RKO (cell line): Measurements from ENCODE around the gene ALAS1.

Experiments
- DNase-seq: peaks from one replicate; pipeline ENCODE4 v3.0.0-alpha.2; 2016; ENCODE audit warnings: low spot score

Gene ALAS1

DNA sequence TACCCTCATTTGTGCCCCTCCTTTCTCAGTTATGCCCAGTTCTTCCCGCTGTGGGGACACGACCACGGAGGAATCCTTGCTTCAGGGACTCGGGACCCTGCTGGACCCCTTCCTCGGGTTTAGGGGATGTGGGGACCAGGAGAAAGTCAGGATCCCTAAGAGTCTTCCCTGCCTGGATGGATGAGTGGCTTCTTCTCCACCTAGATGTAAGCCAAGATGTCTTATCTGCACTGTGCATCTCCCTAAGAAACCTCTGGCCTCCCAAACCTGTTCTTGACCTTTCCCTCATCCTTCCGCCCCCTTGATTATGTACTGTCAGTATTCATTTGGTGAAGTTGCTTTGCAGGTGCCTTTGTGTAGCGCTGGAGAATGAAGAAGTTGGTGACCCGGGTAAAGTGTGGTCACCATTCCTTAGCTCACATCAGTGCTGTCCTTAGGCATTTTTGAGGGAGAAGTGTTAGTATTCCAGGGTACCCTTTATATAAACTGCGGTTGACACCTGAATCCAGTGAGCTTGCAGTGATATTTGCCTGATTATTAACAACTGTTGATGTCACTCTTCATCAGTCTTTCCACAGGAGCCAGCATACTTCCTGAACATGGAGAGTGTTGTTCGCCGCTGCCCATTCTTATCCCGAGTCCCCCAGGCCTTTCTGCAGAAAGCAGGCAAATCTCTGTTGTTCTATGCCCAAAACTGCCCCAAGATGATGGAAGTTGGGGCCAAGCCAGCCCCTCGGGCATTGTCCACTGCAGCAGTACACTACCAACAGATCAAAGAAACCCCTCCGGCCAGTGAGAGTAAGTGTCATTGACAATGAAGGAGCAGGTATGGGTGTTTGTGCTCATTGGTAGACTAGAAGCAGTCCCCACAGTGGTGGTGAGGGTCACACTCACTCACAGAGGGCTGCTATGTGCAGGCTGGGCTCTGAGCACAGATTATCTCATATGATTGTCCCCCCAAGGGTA is 966 bp downstream of the ALAS1 start:
- no peak for DNase-seq

DNA sequence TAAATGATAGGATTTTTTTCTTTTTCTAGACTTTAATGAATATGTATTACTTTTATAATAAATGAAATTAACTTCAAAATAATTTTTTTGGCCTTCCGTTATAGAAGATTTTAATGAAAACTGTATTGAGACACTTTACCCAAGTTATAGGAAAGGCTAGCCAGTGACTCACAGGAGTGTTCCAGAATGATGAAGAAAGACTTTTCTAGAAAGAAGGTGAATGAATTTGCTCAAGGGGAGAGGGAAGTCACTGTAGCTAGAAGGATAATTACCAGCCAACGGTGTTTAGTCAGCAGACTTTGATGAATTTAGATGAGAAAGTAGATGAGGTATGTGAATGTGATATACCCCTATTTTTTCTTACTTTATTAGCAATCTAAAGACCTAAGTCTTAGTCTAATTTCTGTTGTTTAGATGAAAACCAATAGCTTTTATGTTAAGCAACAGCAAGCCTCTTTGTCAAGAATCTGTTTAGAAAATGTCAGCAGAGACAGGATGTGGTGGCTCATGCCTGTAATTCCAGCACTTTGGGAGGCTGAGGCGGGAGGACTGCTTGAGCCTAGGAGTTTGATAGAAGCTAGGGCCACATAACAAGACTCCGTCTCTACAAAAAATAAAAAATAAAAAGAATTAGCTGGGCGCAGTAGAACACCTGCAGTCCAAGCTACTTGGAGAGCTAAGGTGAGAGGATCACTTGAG is 3.2 kb downstream of the ALAS1 start:
- peak; percentile 21 for DNase-seq

- no peak for DNase-seq
Measured at GRCh38 chr3:52202384-52203077, 4.6 kb downstream of the ALAS1 start.

- no peak for DNase-seq
Measured at GRCh38 chr3:52203701-52204100, 5.7 kb downstream of the ALAS1 start.

DNA sequence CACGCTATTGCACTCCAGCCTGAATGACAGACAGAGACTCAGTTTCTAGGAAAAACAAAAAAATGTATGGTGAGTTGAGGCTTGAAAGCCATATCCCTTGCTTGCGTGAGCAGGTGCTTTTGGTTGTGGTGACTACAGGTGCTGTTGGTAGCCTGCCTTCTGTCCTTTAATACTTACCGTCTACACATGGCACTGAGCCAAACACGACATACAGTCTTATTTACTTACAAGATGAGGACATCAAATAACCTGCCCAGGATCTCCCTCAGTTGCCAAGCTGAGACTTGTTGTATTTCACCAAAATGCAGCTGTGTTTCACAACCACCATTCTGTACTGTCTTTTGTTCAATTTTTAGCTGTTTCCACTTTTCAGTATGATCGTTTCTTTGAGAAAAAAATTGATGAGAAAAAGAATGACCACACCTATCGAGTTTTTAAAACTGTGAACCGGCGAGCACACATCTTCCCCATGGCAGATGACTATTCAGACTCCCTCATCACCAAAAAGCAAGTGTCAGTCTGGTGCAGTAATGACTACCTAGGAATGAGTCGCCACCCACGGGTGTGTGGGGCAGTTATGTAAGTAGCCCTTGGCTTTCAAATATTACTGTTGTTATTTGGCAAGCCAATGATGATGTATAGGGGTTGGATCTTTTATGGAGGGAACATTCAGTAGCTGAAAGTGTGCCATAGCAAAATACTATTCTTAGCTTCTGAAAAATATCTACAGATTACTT is 6.5 kb downstream of the ALAS1 start:
- DNase-seq, result peak; percentile 45

- no peak for DNase-seq
Measured at GRCh38 chr3:52205727-52206372, 7.9 kb downstream of the ALAS1 start.

DNA sequence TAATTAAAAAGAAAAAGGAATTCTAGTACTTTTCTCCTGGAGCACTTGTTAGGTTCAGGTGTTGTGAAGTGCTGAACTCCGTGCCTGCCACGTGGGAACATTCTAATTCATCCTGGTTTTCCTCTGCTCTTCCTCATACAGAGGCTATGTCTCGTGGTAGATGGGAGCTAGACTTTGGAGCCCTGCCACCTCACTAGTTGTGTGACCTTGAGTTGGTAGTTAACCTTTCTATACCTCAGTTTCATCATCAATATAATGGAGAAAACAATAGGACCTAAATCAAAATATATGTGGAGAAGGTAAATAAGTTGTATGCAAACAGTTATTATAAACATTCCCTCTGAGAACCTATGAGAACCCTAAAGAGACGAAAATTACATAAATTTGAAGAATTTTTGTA is 10.6 kb downstream of the ALAS1 start:
- DNase-seq, result no peak

DNA sequence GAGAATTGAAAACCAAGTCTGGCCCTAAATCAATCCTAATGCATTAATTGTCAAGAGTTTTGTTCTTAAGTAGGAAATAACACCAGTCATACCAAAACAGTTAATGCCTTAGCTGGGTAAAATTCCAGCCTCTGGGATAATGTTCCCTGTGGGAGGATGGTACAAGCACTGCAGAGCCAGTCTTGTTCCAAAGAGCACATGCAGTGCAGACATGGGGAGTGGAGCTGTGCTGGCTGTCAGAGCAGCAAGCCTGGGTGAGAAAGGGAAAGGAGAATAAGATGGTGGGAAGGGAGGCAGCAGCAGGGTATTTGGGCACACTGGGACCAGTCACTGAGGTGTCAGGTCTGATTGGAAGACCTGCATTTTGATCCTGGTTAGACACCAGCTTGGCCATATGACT is 12.1 kb downstream of the ALAS1 start:
- no peak for DNase-seq

- no peak for DNase-seq
Measured at GRCh38 chr3:52210550-52211046, 12.6 kb downstream of the ALAS1 start.

DNA sequence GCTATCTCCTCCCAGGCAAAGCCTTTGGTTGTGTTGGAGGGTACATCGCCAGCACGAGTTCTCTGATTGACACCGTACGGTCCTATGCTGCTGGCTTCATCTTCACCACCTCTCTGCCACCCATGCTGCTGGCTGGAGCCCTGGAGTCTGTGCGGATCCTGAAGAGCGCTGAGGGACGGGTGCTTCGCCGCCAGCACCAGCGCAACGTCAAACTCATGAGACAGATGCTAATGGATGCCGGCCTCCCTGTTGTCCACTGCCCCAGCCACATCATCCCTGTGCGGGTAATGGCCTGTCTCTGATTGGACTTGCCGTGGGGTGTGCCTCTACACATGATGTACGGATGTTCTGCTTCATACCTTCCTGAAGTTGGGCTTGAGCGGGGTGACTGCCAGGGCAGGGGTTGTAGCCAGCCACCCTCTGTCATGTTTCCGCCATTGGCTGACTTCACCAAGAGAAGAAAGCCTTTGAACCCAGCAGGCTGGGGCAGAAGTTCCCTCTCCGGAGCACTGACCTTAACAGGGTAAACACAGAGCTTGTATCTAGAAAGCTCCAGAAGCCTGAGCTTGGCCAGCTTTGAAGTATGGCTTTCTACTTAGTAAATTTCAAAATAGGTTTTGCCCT is 13.4 kb downstream of the ALAS1 start:
- no peak for DNase-seq

GRCh38 chr3:52213005-52213404 is 15.0 kb downstream of the ALAS1 start:
- DNase-seq, result no peak

- no peak for DNase-seq
Measured at GRCh38 chr3:52213901-52214300, 15.9 kb downstream of the ALAS1 start.

- no peak for DNase-seq
Measured at GRCh38 chr3:52215351-52215750, 17.4 kb downstream of the ALAS1 start.

DNA sequence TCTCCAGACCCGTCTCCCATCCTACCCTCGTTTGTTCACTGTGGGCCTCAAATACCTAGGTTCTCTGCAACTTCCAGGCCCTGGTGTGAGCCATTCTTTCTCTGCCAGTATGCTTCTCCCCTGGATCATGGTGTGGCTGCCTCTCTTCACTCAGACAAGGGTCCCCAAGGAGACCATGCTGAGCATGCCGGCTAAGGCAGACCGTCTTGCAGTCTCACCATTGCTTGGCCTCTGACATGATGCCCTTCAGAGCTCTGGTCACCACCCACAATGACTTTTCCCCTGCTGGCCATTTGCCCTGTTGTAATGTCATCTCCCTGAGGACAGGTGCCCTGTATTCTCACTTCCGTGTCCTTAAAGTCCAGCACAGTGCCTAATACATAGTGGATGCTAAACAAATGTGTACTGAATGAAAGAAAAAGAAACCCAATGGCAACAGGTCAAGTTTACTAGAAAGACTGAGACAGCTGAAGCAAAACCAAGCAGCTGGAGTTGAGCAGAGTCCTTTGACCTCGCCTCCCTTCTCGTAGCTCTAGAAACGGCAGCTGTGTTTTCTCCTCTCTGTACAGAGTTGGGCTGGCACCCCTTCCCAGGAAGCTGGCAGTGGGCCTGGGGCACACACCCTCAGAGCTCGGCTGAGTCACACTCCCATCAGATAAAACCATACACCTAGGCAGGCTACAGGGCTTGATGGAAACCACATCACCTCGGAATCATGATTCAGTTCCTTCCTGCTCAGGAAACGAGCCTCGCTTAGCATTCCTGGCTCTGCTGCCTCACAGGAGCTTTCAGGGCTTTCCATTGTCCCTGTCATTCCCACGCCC is 18.8 kb downstream of the ALAS1 start:
- no peak for DNase-seq

GRCh38 chr3:52217409-52217805 is 19.4 kb downstream of the ALAS1 start:
- DNase-seq, result no peak

GRCh38 chr3:52218026-52218425 is 20.1 kb downstream of the ALAS1 start:
- no peak for DNase-seq

DNA sequence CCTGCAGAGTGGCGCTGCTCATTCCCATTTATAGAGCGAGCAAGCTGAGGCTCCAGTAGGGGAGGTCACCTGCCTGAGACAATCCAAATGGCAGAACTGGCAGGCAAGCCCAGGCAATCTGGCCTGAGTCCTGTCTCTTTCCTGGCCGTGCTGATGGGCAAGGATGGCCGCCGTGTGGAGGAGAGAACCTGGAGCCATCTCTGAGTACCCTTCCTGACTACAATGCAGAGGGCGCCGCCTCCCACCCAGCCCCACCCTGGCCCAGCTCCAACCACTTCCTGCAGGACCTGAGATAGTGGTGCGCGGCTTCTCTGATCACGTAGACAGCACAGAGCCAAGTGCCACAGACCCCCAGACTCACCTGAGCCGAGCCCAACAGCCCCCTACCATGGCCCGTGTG is 20.5 kb downstream of the ALAS1 start:
- DNase-seq, result no peak

DNA sequence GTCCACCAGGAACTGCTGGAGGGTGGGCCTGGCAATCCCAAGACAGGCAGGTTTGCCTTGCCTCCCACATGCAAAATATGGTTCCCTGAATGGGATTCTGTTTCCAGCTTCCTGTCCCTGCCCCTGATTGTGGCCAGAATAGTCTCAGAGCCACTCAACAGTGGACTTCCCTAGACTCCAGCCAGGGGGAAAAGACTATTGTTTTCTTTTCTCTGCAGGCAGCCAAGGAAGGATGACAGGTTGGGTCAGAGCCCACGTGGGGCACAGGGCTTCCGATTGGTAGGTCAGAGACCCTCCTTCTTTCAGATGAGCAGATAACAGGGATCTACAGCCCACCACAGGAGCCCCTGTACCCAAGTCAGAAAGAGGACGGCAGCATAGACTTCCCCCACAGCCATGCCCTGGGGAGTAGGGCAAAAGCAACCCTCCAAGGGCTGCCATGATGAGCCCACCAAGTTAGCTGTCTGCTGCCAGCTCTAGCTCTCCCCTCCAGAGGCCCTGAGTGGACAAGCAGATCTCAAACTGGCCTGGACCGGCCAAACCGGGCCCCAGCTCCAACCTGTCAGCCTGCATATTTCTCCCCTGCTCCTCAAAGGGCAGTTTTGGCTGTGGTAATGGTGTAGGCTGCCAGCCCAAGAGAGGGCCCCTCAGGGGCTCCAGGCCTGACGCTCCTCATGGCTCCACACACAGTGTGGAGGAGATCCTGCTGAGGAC is 21.1 kb downstream of the ALAS1 start:
- no peak for DNase-seq

- peak; percentile 74 for DNase-seq
Measured at GRCh38 chr3:52220380-52221026, 22.5 kb downstream of the ALAS1 start.
